ENCODE measurements around the gene GXYLT2.
A peak's percentile ranks its signal among the peaks of the same experiment; 100 is the strongest.

Gene GXYLT2

DNA sequence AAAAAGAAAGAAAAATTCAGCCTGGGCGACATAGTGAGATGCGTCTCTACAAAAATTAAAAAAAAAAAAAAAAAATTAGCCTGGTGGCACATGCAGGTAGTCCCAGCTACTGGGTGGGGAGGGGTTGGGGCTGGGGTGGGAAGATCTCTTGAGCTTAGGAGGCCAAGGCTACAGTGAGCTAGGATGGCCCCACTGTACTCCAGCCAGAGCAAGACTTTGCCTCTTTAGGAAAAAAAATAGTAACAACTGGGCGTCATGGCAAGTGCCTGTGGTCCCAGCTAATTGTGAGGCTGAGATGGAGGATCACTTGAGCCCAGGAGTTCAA is 84.8 kb downstream of the GXYLT2 start:
- no peaks in the 10 kb centered on the region for H3K9me3 ChIP-seq (ENCODE audit: control insufficient read depth, low read length)
- no peaks in the 10 kb centered on the region for H3K4me1 ChIP-seq (ENCODE audit: control insufficient read depth, insufficient read depth, low read depth, low read length)
- H3K18ac ChIP-seq (ENCODE audit: low read depth in 1 of 2, low read length in 2 of 2) = no peak overlapping the region
- no peak overlapping the region for H3K4me3 ChIP-seq (ENCODE audit: insufficient read depth in 1 of 2, low read depth in 1 of 2, low read length in 2 of 2)
- H4K91ac ChIP-seq (ENCODE audit: low read length) = no peak overlapping the region
- no peak overlapping the region for H3K4me2 ChIP-seq (ENCODE audit: low read length, poor library complexity, severe bottlenecking)
- H3K27ac ChIP-seq (ENCODE audit: low read length, poor library complexity, severe bottlenecking) = no peak overlapping the region
- no peak overlapping the region for H2BK120ac ChIP-seq (ENCODE audit: low read depth, low read length)
- no peak overlapping the region for H4K8ac ChIP-seq (ENCODE audit: low read length)
- 94% methylated on average over 3 of the region's 3 CpGs for WGBS
- H3K23ac ChIP-seq (ENCODE audit: low read length in 2 of 2) = no peak overlapping the region
- no peak overlapping the region for H2BK12ac ChIP-seq (ENCODE audit: low read length in 2 of 2)
- no peak overlapping the region for H3K9ac ChIP-seq (ENCODE audit: low read length)
- no peak overlapping the region for H3K4ac ChIP-seq (ENCODE audit: low read depth in 1 of 2, low read length in 2 of 2)
- H3K14ac ChIP-seq (ENCODE audit: low read length in 2 of 2) = no peak overlapping the region
- H3K79me1 ChIP-seq (replicated peaks; ENCODE audit: low read length, poor library complexity, severe bottlenecking) = no peaks in the 10 kb centered on the region
- H3K36me3 ChIP-seq (ENCODE audit: control insufficient read depth in 1 of 2, insufficient read depth in 2 of 2, low read depth in 1 of 2, low read length in 2 of 2) = peaks cover 2 to 5% of the 10 kb centered on the region in 2 experiments
- H2BK5ac ChIP-seq (ENCODE audit: low read depth, low read length, poor library complexity, severe bottlenecking) = no peak overlapping the region
- H2AFZ ChIP-seq (ENCODE audit: low read depth, low read length) = no peak overlapping the region
- no peak for DNase-seq
- no peak overlapping the region for H2AK5ac ChIP-seq (ENCODE audit: low read length, severe bottlenecking)
- H2BK15ac ChIP-seq (ENCODE audit: low read depth, poor library complexity, severe bottlenecking) = no peak overlapping the region
- no peaks in the 10 kb centered on the region for H3K27me3 ChIP-seq (ENCODE audit: control insufficient read depth in 1 of 2, insufficient read depth in 1 of 2, low read length in 2 of 2)

DNA sequence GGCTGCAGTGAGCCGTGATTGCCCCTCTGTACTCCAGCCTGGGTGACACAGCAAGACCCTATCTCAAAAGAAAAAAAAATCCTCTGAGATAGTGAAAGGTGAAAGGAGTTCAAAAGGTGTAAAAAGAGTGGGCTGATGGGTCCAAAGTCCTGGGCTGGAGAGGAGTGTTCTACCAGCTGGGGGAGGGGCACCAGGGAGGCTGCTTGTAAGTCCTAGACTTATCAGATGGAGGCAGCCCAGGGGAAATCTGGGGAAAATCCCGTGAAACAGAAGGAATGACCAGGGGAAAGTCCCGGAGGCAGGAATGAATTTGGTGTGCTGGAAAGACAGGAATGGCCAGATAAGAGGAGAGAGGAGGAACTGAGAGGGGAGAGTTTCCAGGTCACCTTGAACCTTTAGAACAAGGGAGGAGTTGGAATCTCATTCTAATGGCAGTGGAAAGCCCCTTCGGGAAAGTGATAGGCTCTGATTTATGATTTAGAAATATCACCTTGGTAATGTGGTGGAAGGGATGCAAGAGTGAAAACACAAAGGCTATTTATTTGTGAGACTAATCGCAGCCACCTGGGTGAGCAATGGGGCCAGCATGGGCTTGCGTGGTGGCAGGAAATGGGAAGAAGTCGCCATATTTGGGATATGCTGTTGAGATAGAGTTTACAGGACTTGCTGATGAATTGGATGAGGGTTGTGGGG is 85.3 kb downstream of the GXYLT2 start:
- no peak overlapping the region for H2AK5ac ChIP-seq (ENCODE audit: low read length, severe bottlenecking)
- no peak overlapping the region for H3K23ac ChIP-seq (ENCODE audit: low read length in 2 of 2)
- no peak overlapping the region for H3K4me3 ChIP-seq (ENCODE audit: insufficient read depth in 1 of 2, low read depth in 1 of 2, low read length in 2 of 2)
- H2BK15ac ChIP-seq (ENCODE audit: low read depth, poor library complexity, severe bottlenecking) = no peak overlapping the region
- no peak overlapping the region for H3K4me2 ChIP-seq (ENCODE audit: low read length, poor library complexity, severe bottlenecking)
- no peak overlapping the region for H3K27ac ChIP-seq (ENCODE audit: low read length, poor library complexity, severe bottlenecking)
- no peak overlapping the region for H4K8ac ChIP-seq (ENCODE audit: low read length)
- no peaks in the 10 kb centered on the region for H3K27me3 ChIP-seq (ENCODE audit: control insufficient read depth in 1 of 2, insufficient read depth in 1 of 2, low read length in 2 of 2)
- no peak overlapping the region for H2AFZ ChIP-seq (ENCODE audit: low read depth, low read length)
- no peak overlapping the region for H2BK5ac ChIP-seq (ENCODE audit: low read depth, low read length, poor library complexity, severe bottlenecking)
- H3K4me1 ChIP-seq (ENCODE audit: control insufficient read depth, insufficient read depth, low read depth, low read length) = no peaks in the 10 kb centered on the region
- no peaks in the 10 kb centered on the region for H3K79me1 ChIP-seq (replicated peaks; ENCODE audit: low read length, poor library complexity, severe bottlenecking)
- no peak overlapping the region for H4K91ac ChIP-seq (ENCODE audit: low read length)
- peak; percentile 72 for DNase-seq
- no peak overlapping the region for H3K14ac ChIP-seq (ENCODE audit: low read length in 2 of 2)
- H3K36me3 ChIP-seq (ENCODE audit: control insufficient read depth in 1 of 2, insufficient read depth in 2 of 2, low read depth in 1 of 2, low read length in 2 of 2) = peaks cover 2% of the 10 kb centered on the region in 2 experiments
- WGBS = 51% methylated on average over 6 of the region's 7 CpGs
- H3K4ac ChIP-seq (ENCODE audit: low read depth in 1 of 2, low read length in 2 of 2) = no peak overlapping the region
- H3K18ac ChIP-seq (ENCODE audit: low read depth in 1 of 2, low read length in 2 of 2) = no peak overlapping the region
- no peaks in the 10 kb centered on the region for H3K9me3 ChIP-seq (ENCODE audit: control insufficient read depth, low read length)
- H2BK120ac ChIP-seq (ENCODE audit: low read depth, low read length) = no peak overlapping the region
- no peak overlapping the region for H3K9ac ChIP-seq (ENCODE audit: low read length)
- no peak overlapping the region for H2BK12ac ChIP-seq (ENCODE audit: low read length in 2 of 2)

DNA sequence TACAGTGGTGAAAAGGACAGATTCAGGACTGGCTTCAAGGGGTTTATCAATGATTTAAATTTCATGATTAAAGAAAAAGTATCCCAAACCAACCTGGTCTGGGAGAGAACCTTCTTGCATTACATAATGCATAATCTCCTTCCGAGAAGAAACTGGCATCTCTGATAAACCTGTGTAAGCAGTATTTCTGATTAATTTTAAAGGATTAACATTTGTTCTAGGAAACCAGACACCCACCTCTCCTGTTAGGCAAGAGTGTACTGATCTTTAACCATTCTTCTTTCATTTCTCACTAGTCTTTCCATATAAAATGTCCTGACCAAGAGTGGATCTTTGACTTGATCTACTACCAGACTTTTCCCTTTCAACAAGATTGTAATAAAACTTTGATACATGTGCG is 85.9 kb downstream of the GXYLT2 start:
- H3K4me1 ChIP-seq (ENCODE audit: control insufficient read depth, insufficient read depth, low read depth, low read length) = no peaks in the 10 kb centered on the region
- no peak overlapping the region for H3K4me3 ChIP-seq (ENCODE audit: insufficient read depth in 1 of 2, low read depth in 1 of 2, low read length in 2 of 2)
- H3K23ac ChIP-seq (ENCODE audit: low read length in 2 of 2) = no peak overlapping the region
- H4K91ac ChIP-seq (ENCODE audit: low read length) = no peak overlapping the region
- no peak overlapping the region for H2BK120ac ChIP-seq (ENCODE audit: low read depth, low read length)
- H3K18ac ChIP-seq (ENCODE audit: low read depth in 1 of 2, low read length in 2 of 2) = no peak overlapping the region
- no peaks in the 10 kb centered on the region for H3K79me1 ChIP-seq (replicated peaks; ENCODE audit: low read length, poor library complexity, severe bottlenecking)
- H2BK12ac ChIP-seq (ENCODE audit: low read length in 2 of 2) = no peak overlapping the region
- H2AK5ac ChIP-seq (ENCODE audit: low read length, severe bottlenecking) = no peak overlapping the region
- no peak overlapping the region for H4K8ac ChIP-seq (ENCODE audit: low read length)
- no peaks in the 10 kb centered on the region for H3K9me3 ChIP-seq (ENCODE audit: control insufficient read depth, low read length)
- H3K4ac ChIP-seq (ENCODE audit: low read depth in 1 of 2, low read length in 2 of 2) = no peak overlapping the region
- no peak overlapping the region for H3K27ac ChIP-seq (ENCODE audit: low read length, poor library complexity, severe bottlenecking)
- no peak overlapping the region for H3K9ac ChIP-seq (ENCODE audit: low read length)
- no peak overlapping the region for H3K4me2 ChIP-seq (ENCODE audit: low read length, poor library complexity, severe bottlenecking)
- H3K14ac ChIP-seq (ENCODE audit: low read length in 2 of 2) = no peak overlapping the region
- no peak overlapping the region for H2BK15ac ChIP-seq (ENCODE audit: low read depth, poor library complexity, severe bottlenecking)
- DNase-seq = no peak
- WGBS = no CpG with 5 or more reads among the region's 2 CpGs
- no peaks in the 10 kb centered on the region for H3K27me3 ChIP-seq (ENCODE audit: control insufficient read depth in 1 of 2, insufficient read depth in 1 of 2, low read length in 2 of 2)
- H3K36me3 ChIP-seq (ENCODE audit: control insufficient read depth in 1 of 2, insufficient read depth in 2 of 2, low read depth in 1 of 2, low read length in 2 of 2) = no peaks in the 10 kb centered on the region
- H2AFZ ChIP-seq (ENCODE audit: low read depth, low read length) = no peak overlapping the region
- no peak overlapping the region for H2BK5ac ChIP-seq (ENCODE audit: low read depth, low read length, poor library complexity, severe bottlenecking)

DNA sequence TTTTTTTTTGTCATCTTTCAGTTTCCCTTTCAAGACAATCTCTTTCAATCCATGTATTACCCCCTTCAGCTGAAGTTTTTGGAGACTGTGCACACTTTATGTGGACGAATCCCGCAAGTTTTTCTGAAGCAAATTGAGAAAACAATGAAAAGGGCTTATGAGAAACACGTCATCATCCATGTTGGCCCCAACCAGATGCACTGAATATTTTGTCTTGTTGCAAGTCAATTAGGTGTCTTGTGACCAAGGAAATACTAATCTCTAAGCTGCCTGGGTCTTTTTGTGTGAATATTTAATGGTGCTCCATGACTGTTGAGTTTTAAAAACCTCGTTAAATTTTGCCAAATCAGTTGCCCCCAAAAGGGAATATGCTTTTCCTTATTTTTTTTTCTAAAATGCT is 87.1 kb downstream of the GXYLT2 start:
- Histone ChIP-seq H2BK15ac (ENCODE audit: low read depth, poor library complexity, severe bottlenecking) (no peak overlapping the region), H3K79me1 (replicated peaks; ENCODE audit: low read length, poor library complexity, severe bottlenecking) (no peaks in the 10 kb centered on the region), H3K27me3 (ENCODE audit: control insufficient read depth in 1 of 2, insufficient read depth in 1 of 2, low read length in 2 of 2) (no peaks in the 10 kb centered on the region), H4K8ac (ENCODE audit: low read length) (no peak overlapping the region), H3K27ac (ENCODE audit: low read length, poor library complexity, severe bottlenecking) (no peak overlapping the region), H3K14ac (ENCODE audit: low read length in 2 of 2) (no peak overlapping the region), H3K4me1 (ENCODE audit: control insufficient read depth, insufficient read depth, low read depth, low read length) (no peaks in the 10 kb centered on the region), H2BK120ac (ENCODE audit: low read depth, low read length) (no peak overlapping the region), H2BK12ac (ENCODE audit: low read length in 2 of 2) (no peak overlapping the region), H3K4me2 (ENCODE audit: low read length, poor library complexity, severe bottlenecking) (no peak overlapping the region), H3K23ac (ENCODE audit: low read length in 2 of 2) (no peak overlapping the region), H4K91ac (ENCODE audit: low read length) (no peak overlapping the region), H2AK5ac (ENCODE audit: low read length, severe bottlenecking) (no peak overlapping the region), H2AFZ (ENCODE audit: low read depth, low read length) (no peak overlapping the region), H3K36me3 (ENCODE audit: control insufficient read depth in 1 of 2, insufficient read depth in 2 of 2, low read depth in 1 of 2, low read length in 2 of 2) (no peaks in the 10 kb centered on the region), H2BK5ac (ENCODE audit: low read depth, low read length, poor library complexity, severe bottlenecking) (no peak overlapping the region), H3K18ac (ENCODE audit: low read depth in 1 of 2, low read length in 2 of 2) (no peak overlapping the region), H3K9me3 (ENCODE audit: control insufficient read depth, low read length) (no peaks in the 10 kb centered on the region), H3K4me3 (ENCODE audit: insufficient read depth in 1 of 2, low read depth in 1 of 2, low read length in 2 of 2) (no peak overlapping the region), H3K9ac (ENCODE audit: low read length) (no peak overlapping the region), H3K4ac (ENCODE audit: low read depth in 1 of 2, low read length in 2 of 2) (no peak overlapping the region)
- no peak for DNase-seq
- WGBS = 92% methylated on average over 3 of the region's 4 CpGs
